ENCODE data around the gene MALSU1.

Gene MALSU1

DNA sequence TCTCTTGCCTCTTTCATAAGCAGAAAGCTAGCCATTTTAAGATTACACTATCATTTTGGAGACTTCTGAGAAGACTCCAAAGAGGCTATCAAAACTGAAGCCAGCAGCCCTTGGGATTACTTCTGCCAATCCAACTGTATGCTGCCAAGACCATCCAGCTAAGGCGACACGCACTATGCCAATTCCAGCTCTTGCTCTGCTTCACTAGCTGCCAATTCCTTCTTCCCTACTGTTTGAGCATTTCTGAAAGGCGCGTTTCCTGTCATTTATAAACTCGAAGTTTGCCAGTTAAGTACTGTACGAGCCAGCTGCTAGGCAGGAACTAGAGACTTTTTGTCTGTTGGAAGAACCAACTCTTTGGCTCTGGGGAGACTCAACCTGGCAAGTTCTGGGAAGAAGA, 36.5 kb downstream of the MALSU1 start:
- no peak for DNase-seq (ENCODE audit: low read depth in 2 of 2)

DNA sequence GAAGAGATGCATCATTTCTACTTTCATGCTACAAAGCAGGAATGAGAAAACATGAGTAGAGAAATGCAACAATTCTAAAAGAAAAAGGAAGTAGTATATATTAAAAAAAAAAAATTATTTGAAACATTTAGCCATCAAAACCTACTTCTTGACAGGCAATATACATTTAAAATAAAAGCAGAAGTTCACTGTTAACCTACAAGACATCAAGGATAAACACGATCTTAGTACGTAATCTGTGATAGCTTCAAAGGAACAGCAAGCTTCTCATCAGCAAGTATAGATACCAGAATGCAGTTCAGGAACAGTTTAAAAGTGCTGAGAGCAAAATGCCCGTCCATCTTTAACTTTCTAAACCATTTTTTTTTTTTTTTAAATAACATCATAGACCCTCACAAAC, 36.9 kb downstream of the MALSU1 start:
- DNase-seq (ENCODE audit: low read depth in 2 of 2), result no peak

DNA sequence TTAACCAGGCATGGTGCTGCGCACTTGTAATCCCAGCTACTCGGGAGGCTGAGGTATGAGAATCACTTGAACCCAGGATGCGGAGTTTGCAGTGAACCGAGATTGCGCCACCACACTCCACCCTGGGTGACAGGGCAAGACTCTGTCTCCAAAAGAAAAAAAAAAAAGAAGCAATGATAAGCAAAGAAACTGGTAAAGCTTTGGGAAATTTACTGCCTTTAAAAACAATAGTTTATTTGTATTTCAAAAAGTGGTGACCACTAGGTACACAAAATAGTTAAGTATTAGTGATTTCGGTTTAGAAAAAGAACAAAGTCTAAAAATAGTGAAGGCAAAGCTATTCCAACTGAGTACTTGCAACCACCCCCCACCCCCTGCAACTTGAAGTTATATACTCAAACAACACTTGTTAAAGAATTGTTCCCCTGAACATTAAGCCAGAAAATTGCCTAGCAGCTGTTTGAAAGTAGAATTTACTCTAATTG, 37.7 kb downstream of the MALSU1 start:
- DNase-seq (ENCODE audit: low read depth in 2 of 2), result no peak

DNA sequence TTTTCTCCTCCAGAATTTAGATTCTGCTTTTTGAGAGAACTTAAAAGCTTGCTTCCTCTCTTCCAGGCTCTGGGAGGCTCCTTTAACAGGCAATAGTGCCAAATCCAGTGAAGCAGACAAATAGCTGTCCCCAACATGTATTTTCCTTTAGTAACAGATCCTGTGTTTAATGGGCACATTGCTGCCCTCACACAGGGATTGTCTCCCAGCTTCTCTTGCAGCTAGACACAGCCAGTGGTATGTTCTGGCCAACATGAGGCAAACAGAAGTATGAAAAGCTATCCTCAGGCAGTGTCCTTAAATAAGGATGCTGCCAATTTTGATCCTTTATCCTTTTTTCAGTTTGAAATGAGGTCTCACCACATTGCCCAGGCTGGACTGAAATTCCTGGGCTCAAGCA, 38.2 kb downstream of the MALSU1 start:
- no peak for DNase-seq (ENCODE audit: low read depth in 2 of 2)

DNA sequence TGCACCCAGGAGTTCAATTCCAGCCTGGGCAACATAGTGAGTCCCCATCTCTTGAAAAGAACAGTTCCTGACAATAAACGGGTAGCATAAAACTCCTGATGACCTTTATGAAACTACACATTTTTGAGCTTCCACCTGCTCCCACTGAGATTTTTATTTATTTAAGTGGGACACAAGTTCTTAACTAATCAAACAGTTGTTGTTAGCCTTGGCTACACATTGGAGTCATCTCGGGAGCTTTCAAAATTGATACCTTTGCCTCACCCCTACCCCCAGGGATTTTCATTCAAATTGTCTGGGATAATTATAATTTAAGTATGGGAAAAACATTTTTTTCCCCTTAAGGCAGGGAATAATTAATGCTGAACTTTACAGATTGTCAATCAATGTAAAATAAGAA, 39.3 kb downstream of the MALSU1 start:
- DNase-seq (ENCODE audit: low read depth in 2 of 2), result no peak

DNA sequence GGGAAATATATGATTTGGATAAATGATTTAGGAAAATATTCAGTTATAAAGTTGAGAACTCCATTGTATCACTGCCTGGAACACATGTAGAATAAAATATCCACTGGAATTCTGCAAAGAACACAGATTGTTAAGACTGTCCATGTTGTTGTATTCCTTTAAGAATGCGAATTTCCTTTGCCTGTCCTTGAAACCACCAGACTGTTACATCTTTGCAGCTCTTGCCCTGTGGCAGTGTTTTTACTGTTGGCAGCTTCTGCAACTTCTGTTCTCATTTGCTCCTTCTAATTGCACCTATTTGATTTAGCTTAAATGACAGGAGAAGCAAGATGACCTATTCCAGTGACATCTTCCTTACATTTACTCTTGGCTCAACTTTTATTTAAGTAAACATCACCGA, 39.7 kb downstream of the MALSU1 start:
- no peak for DNase-seq (ENCODE audit: low read depth in 2 of 2)

DNA sequence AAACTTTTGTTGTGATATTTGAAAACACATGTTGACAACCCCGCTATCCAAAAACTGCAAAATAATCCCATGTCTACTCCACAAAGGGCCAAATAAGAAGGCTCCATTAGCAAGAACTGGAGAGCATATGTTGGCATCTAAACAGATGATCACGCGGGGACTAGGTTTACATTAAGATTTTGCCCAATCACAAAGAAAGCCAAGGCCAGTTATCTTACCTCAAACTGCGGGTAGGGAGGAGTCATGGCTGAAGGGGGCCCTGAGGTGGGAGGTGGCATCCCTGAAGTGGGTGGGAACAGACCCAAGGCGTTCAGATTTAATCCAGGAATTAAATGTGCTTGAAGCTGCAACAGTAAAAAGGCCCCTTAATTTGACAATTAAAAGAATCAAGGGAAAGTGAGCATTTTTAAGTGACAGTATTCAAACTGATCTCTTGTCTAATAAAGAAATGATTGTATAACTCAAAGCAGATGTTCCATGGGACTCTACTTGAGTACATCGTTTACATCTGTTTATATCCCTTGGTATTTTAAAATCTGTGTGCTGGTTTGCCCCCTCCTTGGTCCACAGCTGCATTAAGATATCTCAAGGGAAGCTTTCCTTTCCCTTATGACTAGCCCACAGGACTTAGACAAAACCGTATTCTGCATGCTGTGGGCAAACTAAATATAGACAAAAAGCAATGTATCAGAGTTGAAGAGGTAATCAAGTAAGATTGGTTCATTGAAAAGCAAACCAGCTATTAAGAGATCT, 42.9 kb downstream of the MALSU1 start:
- DNase-seq (ENCODE audit: low read depth in 2 of 2), result no peak

DNA sequence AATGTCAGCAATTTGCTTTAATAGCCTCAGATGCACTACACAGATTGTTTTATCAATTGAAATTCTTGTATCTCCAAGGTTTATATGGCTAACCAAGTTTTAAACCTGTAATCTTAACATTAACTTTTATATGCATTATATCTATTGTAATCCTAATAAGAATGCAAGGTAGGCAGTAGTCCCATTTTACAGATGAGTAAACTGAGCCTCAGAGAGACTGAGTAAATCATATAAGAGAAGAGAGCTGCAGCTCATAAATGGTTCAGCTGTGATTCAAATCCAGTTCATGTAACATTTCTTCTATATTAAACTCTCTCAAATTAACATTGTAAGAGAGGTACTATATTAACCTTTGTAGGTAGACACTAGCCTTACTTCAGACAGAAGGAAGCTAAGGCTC, 44.0 kb downstream of the MALSU1 start:
- no peak for DNase-seq (ENCODE audit: low read depth in 2 of 2)

DNA sequence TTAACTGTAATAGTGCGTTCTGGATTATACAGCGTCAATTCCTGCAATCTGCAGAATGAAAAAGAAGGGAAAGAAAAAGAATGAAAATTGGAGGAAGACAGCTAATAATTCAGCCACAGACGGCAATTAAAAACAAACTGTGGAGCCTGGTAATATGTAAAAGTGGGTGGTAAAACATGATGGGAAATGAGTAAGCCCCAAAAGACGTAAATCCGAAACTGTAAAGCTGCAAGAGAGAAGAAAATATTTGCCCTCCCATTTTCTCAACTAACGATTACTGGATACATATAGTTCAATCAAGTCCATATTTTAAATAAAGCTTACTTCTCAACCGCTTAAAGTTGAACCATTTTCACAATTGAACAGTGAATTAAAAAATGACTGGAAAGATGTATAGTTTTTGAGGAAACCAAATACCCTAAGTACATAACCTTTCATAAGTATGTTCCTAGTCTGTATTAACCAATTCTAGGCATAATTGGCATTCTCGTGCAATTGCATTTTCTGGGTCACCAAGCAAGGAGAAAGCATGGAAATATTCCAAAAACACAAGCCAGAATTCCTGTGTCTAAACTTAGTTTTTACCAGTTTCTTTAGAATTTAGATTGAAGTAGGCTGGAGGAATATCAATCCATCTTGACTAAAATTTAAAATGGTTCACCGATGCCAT, 44.8 kb downstream of the MALSU1 start:
- no peak for DNase-seq (ENCODE audit: low read depth in 2 of 2)

DNA sequence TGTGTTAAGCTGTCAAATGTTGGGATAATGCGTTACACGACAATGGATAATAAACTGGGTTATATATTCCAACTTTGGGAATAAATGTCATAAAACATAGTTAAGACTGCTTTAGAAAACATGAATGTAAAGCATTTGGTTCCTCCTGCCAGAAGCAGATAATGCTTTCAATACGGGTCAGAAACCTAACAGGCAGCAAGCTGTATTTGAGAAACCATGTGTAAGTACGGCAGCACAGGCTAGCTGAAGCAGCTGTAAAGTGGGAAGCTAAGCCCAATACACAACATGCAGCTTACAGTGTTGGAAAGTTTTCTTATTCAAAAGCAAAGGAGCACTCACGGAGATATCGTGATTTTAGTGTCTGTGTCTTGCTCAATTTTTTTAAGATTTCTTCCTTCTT, 46.5 kb downstream of the MALSU1 start:
- DNase-seq (ENCODE audit: low read depth in 2 of 2), result no peak

DNA sequence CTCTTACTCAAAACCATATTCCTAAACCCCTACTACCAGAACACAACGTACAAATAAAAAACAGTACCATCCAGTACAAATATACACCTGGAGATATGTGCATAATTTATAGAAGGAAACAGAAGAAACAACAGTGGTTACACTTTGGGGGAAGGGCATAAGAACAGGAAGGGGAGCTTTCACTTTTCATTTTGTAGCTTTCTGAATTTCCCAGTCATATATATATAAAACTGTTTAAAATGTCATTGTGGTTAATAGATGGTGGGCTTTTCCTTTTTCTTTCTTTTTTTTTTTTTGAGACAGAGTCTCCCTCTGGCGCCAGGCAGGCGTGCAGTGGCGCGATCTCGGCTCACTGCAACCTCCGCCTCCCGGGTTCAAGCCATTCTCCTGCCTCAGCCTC, 47.2 kb downstream of the MALSU1 start:
- DNase-seq (ENCODE audit: low read depth in 2 of 2), result no peak

DNA sequence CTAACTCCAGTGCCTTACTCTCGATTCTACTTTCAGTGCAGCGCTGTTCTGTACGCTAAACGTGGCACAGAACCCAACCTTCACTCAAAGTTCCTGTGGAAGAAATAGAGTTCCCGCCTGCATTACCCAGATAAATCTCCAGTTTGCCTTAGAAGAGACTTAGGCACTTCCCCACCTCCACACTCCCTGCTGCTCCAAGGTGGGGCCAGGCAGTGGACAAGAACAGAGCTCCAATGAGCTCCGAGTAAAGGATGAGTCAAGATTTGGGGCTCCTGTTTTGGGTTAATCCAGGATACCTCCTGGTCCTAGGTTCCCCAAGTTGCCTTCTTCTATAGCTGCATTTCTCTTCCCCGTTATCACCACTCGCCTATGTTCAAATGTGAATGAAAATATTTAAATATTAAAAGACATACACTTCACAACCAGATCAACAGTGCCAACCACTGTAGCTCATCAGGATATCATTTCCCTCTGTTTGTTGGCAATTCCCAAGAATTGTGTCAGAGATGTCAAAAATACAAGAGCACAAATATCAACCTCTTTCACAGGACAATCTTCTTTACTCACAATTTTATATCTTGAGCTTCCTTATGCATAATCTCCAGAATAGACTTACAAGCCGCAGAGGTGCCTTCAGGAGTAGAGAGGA, 48.0 kb downstream of the MALSU1 start:
- DNase-seq (ENCODE audit: low read depth in 2 of 2), result no peak

DNA sequence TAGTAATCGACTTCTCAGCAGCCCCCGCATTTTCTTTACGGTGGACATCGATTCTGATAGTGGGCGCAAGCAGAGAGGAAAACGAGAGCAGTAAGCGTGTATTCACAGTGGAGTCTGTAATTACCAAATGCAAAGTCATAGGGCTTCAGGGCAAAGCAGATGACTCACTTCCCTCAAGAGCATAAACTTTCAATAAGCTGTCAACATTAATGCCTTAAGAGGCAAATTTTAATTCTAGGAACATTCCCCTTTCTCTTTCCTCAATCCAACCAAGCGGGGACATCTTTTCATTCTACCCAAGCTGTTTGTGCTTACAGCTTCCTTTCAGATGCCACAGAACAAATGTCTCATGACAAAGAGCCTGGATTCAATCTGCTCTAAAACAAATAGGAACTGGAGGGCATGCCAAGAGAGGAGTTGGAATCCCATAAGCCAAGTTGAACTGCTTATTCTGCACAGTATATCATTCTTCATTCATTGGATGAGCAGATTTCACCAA, 48.6 kb downstream of the MALSU1 start:
- DNase-seq (ENCODE audit: low read depth in 2 of 2), result no peak

DNA sequence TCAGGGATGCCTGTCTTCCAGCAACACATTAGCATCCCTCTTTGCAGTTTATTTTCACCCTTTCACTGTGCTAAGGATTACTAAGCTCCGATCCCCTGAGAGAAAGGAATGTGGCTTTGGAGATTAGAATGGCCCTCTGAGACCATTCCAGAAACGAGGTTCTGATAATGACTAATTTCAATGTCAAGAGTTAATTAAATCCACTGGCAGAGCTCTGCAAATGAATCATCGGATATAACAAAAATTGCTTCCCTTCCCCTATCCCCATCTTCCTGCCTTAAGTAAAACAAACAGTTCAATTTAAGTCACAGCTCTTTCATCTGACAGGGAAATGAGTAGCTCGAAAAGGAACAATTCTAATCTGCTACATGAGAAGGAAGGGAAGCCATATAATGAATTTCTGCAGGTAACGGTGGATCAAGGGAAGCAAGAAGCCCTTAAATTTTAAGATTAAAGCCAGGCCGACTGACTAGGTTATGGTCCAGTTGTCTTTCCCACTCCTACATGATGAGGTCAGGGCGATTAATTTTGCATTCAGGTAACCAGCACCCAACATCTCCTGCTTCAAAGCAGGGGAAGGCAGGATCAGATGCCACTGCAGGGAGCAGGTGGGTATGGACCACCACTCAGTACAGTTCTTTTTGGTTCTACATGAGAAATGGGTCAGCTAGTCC, 50.5 kb downstream of the MALSU1 start:
- DNase-seq (ENCODE audit: low read depth in 2 of 2), result no peak

DNA sequence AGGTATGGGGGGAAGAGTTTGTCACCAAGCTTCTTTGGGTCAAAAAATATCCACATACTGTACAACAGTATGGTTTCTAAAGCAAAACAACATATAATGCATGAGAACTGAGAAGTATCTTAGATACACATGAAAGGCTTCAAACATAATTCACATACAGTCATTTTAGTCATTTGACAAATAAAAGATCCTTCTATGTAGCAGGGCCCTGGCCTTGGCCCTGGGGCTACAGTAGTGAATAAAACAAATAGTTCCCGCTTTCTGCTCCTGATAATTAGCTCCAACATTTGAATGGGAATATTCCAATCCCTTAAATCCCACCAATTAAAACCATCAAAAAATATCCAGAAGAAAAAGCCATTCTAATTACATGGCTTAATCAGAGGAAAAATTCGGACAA, 51.3 kb downstream of the MALSU1 start:
- no peak for DNase-seq (ENCODE audit: low read depth in 2 of 2)

DNA sequence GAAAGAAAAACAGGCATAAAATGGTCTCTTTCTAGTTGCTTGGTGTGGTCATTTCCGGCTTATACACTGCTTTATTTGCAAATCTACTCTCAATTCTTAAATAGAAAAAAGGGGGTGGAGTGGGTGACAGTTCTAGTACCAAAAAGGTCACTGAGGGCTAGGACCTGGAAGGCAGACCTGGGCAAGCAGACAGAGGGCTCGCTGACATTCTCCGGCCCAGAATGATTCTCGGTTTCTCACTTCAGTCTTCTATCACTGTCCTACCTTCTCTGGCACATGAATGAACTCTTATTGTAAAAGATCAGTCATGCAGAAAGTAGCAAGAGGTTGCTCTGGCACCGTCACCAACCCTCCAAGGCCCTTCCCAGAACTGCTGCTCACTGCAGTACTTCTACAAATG, 54.0 kb downstream of the MALSU1 start:
- DNase-seq (ENCODE audit: low read depth in 2 of 2), result no peak

DNA sequence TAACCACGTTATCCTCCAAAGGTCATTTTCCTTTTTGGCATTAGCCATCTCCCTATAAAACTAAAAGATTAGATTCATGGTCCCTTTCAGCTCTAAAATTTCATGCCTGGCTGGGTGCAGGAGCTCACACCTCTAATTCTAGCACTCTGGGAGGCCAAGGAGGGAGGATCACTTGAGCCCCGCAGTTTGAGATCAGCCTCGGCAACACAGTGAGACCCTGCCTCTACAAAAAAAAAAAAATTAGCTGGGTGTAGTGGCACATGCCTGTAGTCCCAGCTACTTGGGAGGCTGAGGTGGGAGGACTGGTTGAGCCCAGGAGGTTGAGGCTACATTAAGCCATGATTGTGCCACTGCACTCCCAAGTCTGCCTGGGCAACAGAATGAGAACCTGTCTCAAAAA, 57.0 kb downstream of the MALSU1 start:
- no peak for DNase-seq (ENCODE audit: low read depth in 2 of 2)

DNA sequence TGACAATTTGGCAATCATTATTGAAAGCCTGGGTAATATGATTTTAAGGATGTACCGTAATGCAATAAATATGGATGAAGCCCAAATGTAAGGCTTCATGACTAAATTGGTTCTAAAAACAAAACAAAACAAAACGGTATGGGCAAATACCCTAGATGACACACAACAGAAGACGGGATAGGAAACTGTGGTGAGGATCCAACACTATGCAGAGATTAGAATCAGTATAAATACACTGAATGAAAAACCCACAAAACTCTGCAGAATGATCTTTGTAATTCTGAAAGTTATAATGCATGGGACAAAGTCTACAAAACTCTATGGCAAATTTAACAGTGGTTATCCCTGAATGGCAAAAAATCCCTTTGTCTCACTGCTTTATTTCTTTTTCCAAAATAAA, 57.6 kb downstream of the MALSU1 start:
- DNase-seq (ENCODE audit: low read depth in 2 of 2), result no peak

DNA sequence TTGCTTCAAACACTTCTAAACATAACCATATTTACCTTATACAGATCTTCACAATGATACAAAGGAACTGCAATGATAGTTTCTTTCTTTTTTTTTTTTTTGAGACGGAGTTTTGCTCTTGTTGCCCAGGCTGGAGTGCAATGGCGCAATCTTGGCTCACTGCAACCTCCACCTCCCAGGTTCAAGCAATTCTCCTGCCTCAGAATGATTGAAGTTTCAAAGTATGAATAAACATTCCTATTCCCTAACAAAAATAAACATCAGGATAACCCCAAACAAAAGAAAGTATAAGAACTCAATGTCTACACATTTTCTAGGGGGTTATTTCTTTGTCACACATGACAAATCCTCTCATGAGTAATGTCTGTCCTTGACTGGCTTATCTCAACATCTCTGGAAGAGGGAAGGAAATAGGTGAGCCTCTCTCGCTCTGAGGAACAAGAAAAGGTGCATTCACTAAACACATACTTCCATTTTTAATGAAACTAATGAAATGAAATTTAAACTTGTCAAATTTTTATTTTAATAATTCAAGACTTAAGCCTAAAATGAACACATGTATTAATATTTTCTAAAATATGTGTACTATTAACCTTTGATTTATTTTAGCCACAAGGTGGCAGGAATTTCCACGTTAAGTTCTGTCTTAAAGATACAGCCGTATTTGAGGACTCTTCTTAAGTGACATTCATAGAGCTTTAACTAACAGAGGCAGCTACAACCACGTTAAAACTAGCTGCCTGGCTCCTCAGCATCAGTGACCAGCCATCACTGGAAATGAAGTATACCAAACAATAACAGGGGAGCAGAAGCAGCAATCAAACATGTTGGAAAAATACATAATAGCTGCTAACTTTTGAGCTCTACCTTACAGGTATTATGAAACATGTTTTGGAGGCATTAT, 58.3 kb downstream of the MALSU1 start:
- no peak for DNase-seq (ENCODE audit: low read depth in 2 of 2)

DNA sequence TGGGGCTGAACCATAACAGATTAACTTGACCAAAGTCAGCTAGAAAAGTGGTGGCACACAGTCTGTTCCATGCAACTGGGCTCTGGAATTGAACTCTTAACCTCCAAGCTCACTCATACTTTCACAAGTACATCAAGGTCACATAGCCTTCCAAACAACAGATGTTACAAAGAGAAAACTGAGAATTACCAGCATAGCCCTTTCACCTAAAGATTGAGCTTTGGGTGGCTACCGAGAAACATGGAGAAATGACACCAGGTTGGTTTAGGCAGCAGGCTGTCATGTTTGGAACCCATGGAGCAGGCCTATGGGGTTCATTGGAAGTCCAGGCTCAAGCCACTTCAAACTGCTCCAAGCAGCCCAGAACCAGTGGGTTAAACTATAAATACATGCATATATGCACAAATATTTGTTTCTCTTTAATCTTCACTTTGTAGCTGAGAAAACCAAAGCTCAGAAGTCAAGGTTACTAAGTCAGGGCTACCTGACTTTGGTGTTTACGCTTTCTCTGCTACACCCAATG, 59.1 kb downstream of the MALSU1 start:
- no peak for DNase-seq (ENCODE audit: low read depth in 2 of 2)
